HG03159 (cell line): ENCODE results near the gene ERC2.

Experiments
- ATAC-seq: cut with Tn5 transposase; IDR thresholded peaks from one replicate; pipeline ENCODE4 v1.9.1; 2021; ENCODE audit warnings: mild to moderate bottlenecking, moderate library complexity; ENCODE audit not compliant: unreplicated experiment

Gene ERC2

GRCh38 chr3:56369914-56370313, 98.4 kb downstream of the ERC2 start:
- no peak for ATAC-seq

- ATAC-seq = no peak
Observed at GRCh38 chr3:56368846-56369245, 99.4 kb downstream of the ERC2 start.

- no peak for ATAC-seq
Observed at GRCh38 chr3:56366641-56367162, 101.6 kb downstream of the ERC2 start.

GRCh38 chr3:56365905-56366640, 102.2 kb downstream of the ERC2 start:
- ATAC-seq = no peak

DNA sequence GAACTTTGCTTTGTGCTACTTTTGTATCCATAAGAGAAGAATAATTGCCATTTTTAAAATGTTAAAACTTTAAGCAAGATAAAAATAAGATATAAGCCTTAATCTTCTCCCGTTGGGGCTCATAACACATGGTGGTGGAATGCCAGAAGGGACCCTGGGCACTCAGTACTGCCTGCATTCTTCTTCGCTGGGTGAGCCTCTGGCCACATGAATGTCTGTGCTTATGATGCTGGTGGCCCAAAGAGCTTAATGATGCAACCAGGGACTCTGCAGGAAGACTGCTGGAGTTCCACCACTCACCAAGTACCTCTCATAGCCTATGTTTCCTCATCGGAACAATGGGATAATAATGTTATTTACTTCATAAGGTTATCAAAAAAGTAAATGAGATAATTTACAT, 103.6 kb downstream of the ERC2 start:
- no peak for ATAC-seq

GRCh38 chr3:56363720-56364119, 104.5 kb downstream of the ERC2 start:
- no peak for ATAC-seq

DNA sequence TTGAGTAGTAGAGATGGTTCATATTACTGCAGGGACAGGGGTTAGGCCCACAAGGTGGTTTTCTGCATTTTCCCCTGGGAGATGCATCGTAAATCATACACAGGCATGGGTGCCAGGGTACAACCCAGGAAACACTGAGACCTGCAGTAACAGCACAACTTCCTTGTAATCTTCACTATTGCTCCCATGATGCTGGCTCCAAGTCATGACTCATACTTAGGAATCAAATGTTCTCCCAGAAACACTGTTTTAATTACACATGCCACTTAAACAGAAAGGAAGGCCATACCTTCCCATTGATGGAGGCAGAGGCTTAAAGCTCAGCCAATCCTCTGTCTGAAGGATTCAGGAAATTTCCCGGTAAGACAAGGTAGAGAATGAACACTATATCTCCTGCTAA, 106.5 kb downstream of the ERC2 start:
- ATAC-seq = no peak

DNA sequence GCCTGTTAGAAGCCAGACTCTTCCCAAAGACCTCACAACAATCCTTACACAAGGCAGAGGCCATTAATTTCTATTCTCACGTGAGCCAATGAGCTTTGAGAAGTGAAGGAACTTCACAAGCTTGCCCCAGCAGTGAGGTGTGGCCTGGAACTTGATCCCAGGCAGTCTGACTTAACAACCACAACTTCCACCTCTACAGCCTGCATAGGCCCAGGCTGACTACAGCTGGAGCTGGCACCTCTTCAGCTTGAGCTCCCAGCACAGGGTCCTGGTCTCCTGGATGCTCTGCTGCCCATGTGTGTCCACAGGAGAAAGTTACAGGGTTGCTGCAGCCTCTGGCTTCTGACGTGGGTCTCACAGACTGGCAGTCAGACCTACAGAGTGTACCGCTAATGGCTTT, 111.0 kb downstream of the ERC2 start:
- no peak for ATAC-seq

DNA sequence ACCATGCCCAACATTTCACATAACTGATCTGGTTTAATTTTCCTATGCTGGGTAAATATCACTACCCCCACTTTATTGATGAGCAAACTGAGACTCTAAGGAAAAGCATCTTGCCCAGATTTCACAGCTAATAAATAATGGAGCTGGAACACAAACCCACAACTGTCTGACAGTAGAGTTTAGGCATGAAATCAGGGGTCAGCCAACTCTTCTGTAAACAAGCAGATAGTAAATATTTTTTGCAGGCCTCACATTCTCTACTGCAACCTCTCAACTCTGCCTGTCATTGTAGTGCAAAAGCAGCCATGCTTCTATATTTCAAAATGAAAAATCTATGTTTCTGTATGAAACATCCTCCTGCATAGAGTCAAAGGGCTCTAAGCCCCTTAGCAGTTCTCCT, 111.5 kb downstream of the ERC2 start:
- no peak for ATAC-seq

GRCh38 chr3:56355570-56356185, 112.6 kb downstream of the ERC2 start:
- no peak for ATAC-seq

DNA sequence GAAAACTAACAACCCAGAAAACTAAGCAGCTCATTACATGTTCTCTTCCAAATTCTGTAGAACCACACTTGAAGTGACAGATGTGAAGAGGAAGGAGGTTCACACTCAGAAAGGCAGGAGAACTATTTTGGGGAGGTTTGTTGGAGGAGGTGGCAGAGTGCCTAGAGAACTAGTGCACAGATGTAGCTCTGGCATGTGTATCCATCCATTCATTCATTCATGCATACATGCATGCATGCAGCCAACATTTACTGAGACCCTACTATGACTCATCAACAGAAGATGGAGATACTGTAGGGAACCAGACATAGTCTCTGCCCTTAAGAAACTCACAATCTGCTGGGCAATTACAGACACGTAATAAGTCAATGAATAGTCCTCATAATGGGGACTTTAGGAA, 116.7 kb downstream of the ERC2 start:
- no peak for ATAC-seq

- ATAC-seq = no peak
Observed at GRCh38 chr3:56347219-56347871, 120.9 kb downstream of the ERC2 start.

DNA sequence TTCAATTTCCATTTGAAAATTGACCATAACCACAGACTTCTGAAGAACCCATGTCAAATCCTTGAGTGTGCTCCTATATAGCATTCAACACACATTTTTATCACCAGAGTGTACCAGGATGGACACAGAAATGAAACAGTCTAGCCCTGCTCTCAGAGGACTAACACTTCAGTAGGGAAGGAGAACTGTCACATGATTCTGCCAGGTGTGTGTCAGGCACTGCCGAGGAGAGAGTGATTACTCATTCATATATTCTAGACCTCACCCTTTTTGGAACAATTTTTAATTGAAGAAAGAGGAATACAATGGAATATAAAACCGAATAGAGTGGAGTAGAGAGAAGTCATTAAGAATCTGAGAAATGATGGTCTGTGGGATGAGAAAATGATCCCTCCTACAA, 125.8 kb downstream of the ERC2 start:
- no peak for ATAC-seq

- ATAC-seq = no peak
Observed at GRCh38 chr3:56339671-56340070, 128.6 kb downstream of the ERC2 start.

DNA sequence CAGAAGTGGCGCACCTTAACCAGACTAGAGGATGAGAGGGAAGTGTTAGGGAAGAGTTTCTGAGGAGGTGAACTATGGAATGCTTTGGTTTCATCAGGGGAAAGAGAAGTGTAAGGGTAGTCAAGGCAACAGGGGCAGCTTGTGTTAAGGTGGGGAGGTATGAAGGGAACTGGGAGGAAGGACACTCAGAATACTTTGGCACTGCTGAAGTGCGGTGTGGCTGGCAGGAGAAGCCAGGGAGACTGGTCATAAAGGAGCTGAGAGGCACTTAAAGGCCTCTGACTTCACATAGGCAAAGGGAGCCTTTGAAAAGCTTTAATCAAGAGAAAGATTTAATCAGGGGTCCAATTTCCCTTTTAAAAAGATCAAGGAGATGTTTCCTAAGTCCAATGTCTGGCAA, 129.0 kb downstream of the ERC2 start:
- no peak for ATAC-seq

GRCh38 chr3:56336023-56336422, 132.2 kb downstream of the ERC2 start:
- ATAC-seq = no peak

DNA sequence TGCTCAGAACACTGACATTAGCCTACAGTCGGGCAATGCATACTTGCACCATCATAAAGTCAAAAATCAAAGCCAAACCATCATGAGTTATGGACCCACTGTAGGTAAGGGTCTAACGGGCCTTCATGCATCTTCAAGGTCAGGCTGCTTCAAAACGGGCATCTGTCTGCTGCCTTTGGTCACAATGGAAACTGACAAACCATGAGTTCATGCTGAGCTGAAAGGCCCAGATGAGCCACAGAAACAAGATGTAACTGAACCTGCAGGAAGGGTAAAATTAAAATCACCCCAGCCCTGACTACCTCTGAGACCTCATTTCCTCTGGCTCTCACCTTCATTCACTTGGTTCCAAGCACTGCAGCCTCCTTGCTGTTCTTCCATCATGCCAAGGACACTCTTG, 143.8 kb downstream of the ERC2 start:
- ATAC-seq = no peak

- ATAC-seq = no peak
Observed at GRCh38 chr3:56323986-56324420, 144.3 kb downstream of the ERC2 start.

- ATAC-seq = no peak
Observed at GRCh38 chr3:56322862-56323261, 145.4 kb downstream of the ERC2 start.

GRCh38 chr3:56321892-56322291, 146.4 kb downstream of the ERC2 start:
- ATAC-seq = no peak

DNA sequence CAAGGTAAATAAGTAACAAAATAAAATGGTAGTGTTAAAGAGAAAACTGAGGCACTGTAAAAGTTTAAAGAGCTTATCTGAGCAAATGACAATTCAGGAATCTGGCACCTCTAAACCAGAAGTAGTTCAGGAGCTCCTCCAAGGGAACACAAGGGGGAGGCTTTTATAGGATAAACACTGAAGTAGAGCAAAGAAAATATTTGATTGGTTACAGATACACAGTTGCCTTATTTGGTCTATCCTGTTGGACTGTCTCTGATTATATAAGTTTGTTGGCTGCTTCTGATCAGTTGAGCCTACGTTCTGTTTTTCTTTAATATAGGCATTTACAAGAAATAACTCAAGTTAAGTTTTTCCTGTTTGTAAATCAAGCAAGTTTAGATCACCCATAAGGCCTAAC, 146.9 kb downstream of the ERC2 start:
- ATAC-seq = no peak

DNA sequence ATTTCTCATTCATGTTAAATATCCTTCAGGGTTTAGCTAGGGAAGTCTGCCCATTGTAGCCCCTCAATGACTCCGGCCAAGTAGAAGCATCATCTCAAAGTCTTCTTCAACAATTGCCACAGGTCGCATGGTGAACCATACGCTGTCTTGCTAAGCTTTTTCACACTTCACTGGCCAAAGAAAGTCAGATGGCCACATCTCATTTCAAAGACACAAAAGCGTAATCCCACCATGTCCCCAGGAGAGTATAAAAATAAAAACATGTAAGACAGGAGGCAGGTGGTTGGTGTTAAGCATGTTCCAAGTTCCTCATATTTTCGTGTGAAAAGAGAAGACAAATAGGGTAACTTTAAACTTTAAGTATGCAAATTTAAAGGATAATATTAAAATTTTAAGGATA, 147.4 kb downstream of the ERC2 start:
- ATAC-seq = no peak
